GM10847 (cell line): ENCODE results near the gene DMXL1.

Experiments used
- POLR2A ChIP-seq: IDR thresholded peaks from 2 replicates; pipeline ENCODE4 v1.6.1; 2011; ENCODE audit not compliant: insufficient read length; ENCODE audit errors: extremely low read depth

DMXL1 gene

GRCh38 chr5:119218830-119219782 lies 148.2 kb downstream of the DMXL1 start:
- TF ChIP-seq POLR2A, result no peak

GRCh38 chr5:119220576-119221197 lies 149.8 kb downstream of the DMXL1 start:
- no peak for TF ChIP-seq POLR2A

DNA sequence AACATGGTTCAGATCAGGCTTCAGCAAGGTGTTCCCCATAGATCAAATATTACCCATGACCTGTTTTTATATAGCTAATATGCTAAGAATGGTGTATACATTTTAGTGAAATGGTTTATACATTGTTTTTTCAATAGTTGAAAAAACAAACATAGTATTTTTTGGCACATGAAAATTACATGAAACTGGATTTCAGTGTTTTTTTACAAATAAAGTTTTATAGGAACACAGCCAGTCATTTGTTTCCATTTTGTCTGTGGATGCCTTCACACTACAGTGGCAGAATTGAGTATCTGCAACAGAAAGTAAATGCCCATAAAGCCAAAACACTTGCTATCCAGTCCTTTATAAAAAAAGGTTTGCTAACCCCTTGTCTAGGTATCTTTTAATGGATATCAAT lies 150.4 kb downstream of the DMXL1 start:
- no peak for TF ChIP-seq POLR2A

DNA sequence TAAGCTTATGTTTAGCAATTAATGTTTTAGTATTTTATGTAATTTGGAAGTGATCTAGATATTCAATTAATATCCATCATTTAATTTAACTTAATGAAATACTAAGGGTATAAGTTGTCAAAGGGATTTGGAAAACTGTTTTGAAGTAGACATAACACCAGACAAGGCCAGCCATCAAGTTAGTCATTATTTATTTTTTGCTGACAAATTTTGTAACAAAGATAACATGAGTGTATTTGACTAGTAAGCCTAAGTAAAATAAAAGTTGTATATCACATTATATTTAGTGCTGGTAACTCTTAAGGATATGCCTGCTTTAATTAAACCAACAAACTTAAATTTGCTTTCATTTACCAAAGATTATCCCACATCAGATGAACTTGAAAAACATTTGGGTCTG lies 159.1 kb downstream of the DMXL1 start:
- TF ChIP-seq POLR2A, result no peak

DNA sequence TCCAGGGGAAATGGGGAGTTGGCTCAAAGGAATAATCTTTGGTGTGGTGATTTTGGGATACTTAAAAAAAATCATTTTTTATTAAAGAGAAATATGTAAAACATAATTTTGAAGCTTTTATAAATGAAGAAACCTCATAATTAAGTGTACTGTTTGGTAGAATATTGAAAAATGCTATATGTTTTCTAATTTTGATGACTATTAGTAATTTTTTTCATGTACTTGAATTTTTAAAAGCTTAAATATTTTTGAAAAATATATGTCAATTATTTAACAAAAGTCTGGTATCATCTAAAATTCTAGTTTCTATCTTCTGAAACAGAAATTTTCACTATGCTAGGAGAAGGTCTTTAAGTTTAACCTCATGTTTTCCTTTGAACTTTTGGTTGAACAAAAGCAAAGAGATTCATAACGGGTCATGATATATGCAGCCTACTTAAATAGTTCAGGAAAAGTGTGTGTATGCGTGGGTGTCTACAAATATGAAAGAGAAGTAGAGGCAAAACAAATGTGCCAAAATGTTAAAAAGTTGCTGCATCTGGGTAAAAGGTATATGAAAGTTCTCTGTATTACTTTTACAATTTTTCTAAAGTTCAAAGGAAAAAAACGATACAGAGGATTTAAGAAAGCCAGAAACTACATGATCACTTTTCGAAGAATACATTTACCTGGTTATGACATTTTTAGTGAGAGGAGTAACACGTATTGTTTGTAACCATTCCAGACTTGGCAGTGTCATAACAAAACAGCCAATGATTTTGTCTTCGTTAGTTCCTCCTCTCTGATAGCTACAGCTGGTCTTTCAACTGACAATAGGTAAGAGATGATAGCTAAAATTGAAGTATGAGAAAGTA lies 167.6 kb downstream of the DMXL1 start:
- no peak for TF ChIP-seq POLR2A

GRCh38 chr5:119239119-119239417 lies 168.2 kb downstream of the DMXL1 start:
- TF ChIP-seq POLR2A, result no peak

- no peak for TF ChIP-seq POLR2A
These were observed 173.0 kb downstream of the DMXL1 start for GRCh38 chr5:119243888-119244287.

- TF ChIP-seq POLR2A, result no peak
These were observed 180.3 kb downstream of the DMXL1 start for GRCh38 chr5:119250946-119251901.

GRCh38 chr5:119255571-119256356 lies 184.9 kb downstream of the DMXL1 start:
- TF ChIP-seq POLR2A, result no peak

GRCh38 chr5:119257613-119258012 lies 186.7 kb downstream of the DMXL1 start:
- no peak for TF ChIP-seq POLR2A

GRCh38 chr5:119263639-119264038 lies 192.8 kb downstream of the DMXL1 start:
- TF ChIP-seq POLR2A, result no peak

DNA sequence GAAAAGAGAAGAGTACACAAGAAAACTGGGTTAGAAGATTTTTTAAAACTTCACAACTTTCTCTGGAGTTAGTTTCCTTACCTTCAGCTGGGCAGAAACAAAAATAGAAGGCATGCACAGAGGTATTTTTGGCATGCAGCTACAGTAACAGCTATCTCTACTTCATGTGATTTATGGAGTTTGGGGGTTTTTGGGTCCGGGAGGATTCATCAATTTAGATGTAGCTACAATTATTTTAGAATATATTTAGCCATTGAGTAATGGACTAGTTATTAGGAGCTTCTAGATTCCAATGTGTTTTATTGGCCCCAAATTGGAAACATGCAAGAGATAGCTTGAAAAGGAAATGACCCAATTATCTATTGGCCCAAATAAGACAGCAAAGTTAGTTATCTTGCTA lies 193.3 kb downstream of the DMXL1 start:
- TF ChIP-seq POLR2A, result no peak

GRCh38 chr5:119267958-119268386 lies 197.1 kb downstream of the DMXL1 start:
- no peak for TF ChIP-seq POLR2A

- TF ChIP-seq POLR2A, result peak; percentile 77
These were observed 197.6 kb downstream of the DMXL1 start for GRCh38 chr5:119268387-119269060.
